H54 (cell line): ENCODE measurements around the gene ATP6V1G3.
A peak's percentile ranks its signal among the peaks of the same experiment; 100 is the strongest.
"Not testable (repeated sequence)": the region's sequence is repeated elsewhere in the genome, so short reads cannot be mapped to it uniquely, and the experiment has no call there.

Experiments
- DNase-seq: peaks from one replicate; pipeline ENCODE4 v3.0.0; 2011; ENCODE audit warnings: low spot score, mixed read lengths; ENCODE audit not compliant: insufficient read length
- FAIRE-seq: peaks from 3 replicates; lab custom pipeline; 2011; peaks lifted over from hg19 to GRCh38; lab: Jason Lieb, UNC
- POLR2A ChIP-seq: IDR thresholded peaks from 2 replicates; pipeline ENCODE4 v1.6.1; 2011; ENCODE audit warnings: low read depth, mild to moderate bottlenecking, low read length

The ATP6V1G3 gene

GRCh38 chr1:198497326-198498102, 43.0 kb downstream of the ATP6V1G3 start:
- no peak for TF ChIP-seq POLR2A
- FAIRE-seq = no peak
- no peak for DNase-seq

- no peak for FAIRE-seq
Measured at GRCh38 chr1:198496216-198497143, 44.0 kb downstream of the ATP6V1G3 start.

GRCh38 chr1:198495631-198496030, 44.8 kb downstream of the ATP6V1G3 start:
- TF ChIP-seq POLR2A = no peak
- DNase-seq (no peak), FAIRE-seq (no peak)

More at GRCh38 chr1:198496216-198497143, 44.0 kb downstream of the ATP6V1G3 start:
- no peak for DNase-seq
- no peak for TF ChIP-seq POLR2A

- DNase-seq (no peak), FAIRE-seq (no peak)
- no peak; the same call in 1 of the 2 replicates for TF ChIP-seq POLR2A
Measured at GRCh38 chr1:198494658-198495103, 45.8 kb downstream of the ATP6V1G3 start.

GRCh38 chr1:198494139-198494538, 46.3 kb downstream of the ATP6V1G3 start:
- no peak for FAIRE-seq
- DNase-seq = no peak
- 0 out of 2 replicates have a peak, but pooled peaks have one; percentile 7 for TF ChIP-seq POLR2A

- TF ChIP-seq POLR2A = no peak
- DNase-seq (no peak), FAIRE-seq (no peak)
Measured at GRCh38 chr1:198493329-198493728, 47.2 kb downstream of the ATP6V1G3 start.

GRCh38 chr1:198492872-198493271, 47.6 kb downstream of the ATP6V1G3 start:
- TF ChIP-seq POLR2A = no peak
- DNase-seq = no peak
- no peak for FAIRE-seq

GRCh38 chr1:198491596-198491995, 48.9 kb downstream of the ATP6V1G3 start:
- DNase-seq = no peak
- no peak for FAIRE-seq
- no peak for TF ChIP-seq POLR2A

GRCh38 chr1:198491028-198491427, 49.5 kb downstream of the ATP6V1G3 start:
- no peak for DNase-seq
- no peak for FAIRE-seq
- no peak for TF ChIP-seq POLR2A

GRCh38 chr1:198490224-198490623, 50.3 kb downstream of the ATP6V1G3 start:
- FAIRE-seq (no peak), DNase-seq (no peak)
- no peak for TF ChIP-seq POLR2A

- no peak for TF ChIP-seq POLR2A
- DNase-seq (no peak), FAIRE-seq (no peak)
Measured at GRCh38 chr1:198486903-198487302, 53.6 kb downstream of the ATP6V1G3 start.

GRCh38 chr1:198483645-198484044, 56.8 kb downstream of the ATP6V1G3 start:
- DNase-seq (no peak), FAIRE-seq (no peak)
- TF ChIP-seq POLR2A = no peak

GRCh38 chr1:198483006-198483405, 57.5 kb downstream of the ATP6V1G3 start:
- no peak for TF ChIP-seq POLR2A
- DNase-seq = no peak
- no peak for FAIRE-seq

GRCh38 chr1:198481661-198482060, 58.8 kb downstream of the ATP6V1G3 start:
- DNase-seq (no peak), FAIRE-seq (no peak)
- no peak for TF ChIP-seq POLR2A

GRCh38 chr1:198480876-198481275, 59.6 kb downstream of the ATP6V1G3 start:
- no peak for FAIRE-seq
- DNase-seq = no peak
- TF ChIP-seq POLR2A = no peak

GRCh38 chr1:198477354-198477753, 63.1 kb downstream of the ATP6V1G3 start:
- FAIRE-seq, DNase-seq: not testable (repeated sequence)
